Lung microvascular endothelial cell (primary cell): ENCODE measurements around the gene TGFA. TPM values are rescaled to one million over a fixed set of nuclear protein-coding genes. Genes with fewer than 3 reads are reported as not detected.

Experiments
- DNase-seq, 2 donors: peaks; one replicate each; pipeline versions ENCODE4 v3.0.0 to v3.0.0-alpha.2; 2010; ENCODE audit warnings: low read depth in 2 of 2
- total RNA-seq: library from RNA; depleted of rRNA; stranded (reverse); fragments of >200 nt; gene quantifications from 2 replicates; pipeline ENCODE4 v1.2.1, GENCODE V29; 2014

Gene TGFA
- total RNA-seq, 1 donor from 2014 or later = 16.3 TPM

DNA sequence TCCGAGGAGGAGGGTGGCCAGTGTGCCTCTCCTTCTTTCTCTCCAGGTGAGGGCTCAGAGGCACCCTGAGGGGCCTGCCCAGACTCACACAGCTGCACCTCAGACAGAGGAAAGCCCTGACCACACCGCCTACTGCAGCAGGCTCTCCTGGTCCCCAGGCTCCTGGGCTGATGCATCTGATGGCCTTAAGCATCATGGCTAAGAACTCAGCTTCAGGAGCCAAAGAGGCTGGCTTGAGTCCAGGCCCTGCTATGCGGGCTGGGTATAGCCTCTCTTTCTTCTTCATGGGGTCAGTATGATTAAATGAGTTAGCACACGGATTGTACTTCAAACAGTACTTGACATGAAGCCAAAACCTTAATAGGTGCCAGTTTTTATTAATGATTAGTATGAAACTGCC lies 89.6 kb downstream of the TGFA start:
- DNase-seq = no peak

DNA sequence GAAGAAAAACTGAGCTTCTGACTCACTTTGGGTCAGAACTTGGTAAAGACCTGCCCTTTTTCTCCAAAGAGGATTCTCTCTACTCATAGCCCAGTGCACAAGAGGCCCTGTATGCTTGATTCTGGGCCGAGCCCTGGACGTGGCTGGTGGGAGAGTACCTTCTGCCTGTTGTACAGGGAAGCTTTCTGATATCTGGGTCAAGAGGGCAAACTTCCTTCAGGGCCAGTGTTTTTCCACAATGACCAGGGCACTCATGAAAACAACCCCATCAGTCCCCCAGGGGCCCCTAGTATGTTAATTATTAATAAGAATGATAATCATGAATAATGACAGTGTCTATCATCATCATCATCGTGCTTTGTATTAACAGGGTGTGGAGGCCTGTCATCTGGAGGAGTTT lies 90.0 kb downstream of the TGFA start:
- DNase-seq = peak in 1 of 2 donors; percentile 12

DNA sequence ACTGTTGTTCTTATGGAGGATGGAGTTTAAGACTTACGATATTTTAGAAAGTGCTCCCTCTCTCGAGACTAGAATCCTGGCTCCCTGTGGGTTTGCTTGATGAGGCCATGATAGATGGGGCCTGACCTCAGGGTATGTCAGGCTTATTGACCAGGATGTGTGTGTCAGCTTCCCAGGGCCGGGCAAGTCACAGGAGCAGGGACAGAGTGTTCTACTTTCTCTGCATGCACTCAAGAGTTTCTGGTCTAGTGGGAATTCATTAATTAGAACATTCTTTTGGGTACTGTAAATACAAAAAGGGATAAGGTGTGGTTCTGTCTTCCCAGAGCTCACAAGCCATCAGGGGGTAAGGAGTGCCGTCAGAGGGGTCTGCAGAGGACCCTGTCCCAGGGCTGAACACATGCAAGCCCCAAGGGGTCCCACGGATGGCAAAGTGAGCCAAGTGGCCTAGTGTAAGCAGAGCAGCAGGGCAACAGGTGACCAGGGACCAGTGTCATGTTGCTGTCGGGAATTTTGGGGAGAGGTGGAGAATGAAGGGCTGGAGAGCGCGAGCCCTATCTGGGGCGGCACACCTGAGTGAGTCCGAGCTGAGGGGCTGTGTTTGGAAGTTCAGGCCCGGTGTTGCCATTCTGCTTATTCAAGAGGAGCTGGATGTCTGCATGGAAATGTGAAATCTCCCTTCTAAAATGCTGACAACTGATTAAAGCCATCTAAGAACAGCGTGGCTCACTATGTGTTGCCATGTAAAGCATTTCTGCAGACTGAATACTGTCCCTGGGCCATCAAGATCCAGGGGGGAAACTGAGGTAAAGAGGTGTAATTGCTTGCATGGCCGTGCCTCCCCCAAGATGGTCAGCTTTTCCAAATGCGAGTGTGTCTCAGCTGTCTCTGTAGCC lies 91.4 kb downstream of the TGFA start:
- no peak for DNase-seq

DNA sequence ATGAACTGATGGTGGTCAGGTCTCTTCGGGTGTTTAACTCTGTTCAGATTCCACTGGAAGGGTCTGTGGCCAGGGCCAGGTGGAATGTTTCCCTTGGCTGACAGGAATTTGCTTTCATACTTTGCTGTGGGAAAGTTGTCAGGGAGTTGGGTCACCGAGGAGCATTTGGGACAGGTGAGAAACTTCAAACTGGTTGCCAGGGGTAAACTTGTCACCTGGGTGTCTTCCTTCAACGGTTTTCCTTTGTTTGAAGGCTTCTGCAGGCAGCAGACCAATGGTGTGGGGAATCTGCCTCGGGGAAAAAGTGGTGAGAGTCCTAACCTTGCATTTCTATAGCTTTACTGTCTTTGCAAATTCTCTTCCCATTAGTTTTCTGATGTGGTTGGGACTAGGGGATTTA lies 92.2 kb downstream of the TGFA start:
- DNase-seq = no peak

DNA sequence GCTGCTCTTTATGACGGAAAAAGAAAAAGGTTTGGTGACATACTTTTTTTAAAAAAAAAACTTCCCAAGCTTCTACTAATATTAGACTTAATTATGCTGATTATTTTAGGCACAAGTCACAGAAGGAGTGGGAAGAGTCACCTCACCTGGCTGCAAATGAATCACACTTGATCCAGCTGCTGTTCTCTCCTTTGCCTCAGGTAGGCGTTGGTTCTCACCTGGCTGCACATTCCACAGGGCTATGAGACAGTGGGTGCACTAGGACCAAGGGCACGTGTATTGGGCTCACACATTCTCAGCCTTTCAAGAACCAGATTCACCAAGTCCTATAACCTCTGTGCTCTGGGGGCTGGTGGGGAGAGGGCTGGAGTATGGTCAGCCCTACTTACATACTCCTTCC lies 93.3 kb downstream of the TGFA start:
- no peak for DNase-seq

DNA sequence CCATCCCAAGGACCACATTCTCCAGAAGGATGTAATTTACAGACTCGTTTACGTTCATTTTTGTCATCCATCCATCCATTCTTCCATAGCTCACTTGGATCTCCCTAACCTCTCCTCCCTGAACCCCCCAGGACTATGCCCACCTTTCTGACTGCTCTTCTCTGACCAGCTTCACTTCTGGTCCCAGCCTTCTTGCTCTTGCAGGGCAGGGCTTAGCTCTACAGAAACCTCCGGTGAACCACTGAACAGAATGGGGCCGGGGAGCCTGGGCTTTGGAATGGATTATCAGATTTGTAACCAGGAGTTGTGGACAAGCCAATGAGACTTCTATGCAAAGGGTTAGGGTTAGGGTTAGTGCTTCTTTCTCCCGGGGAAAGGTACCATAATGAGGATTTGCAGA lies 95.0 kb downstream of the TGFA start:
- no peak for DNase-seq

DNA sequence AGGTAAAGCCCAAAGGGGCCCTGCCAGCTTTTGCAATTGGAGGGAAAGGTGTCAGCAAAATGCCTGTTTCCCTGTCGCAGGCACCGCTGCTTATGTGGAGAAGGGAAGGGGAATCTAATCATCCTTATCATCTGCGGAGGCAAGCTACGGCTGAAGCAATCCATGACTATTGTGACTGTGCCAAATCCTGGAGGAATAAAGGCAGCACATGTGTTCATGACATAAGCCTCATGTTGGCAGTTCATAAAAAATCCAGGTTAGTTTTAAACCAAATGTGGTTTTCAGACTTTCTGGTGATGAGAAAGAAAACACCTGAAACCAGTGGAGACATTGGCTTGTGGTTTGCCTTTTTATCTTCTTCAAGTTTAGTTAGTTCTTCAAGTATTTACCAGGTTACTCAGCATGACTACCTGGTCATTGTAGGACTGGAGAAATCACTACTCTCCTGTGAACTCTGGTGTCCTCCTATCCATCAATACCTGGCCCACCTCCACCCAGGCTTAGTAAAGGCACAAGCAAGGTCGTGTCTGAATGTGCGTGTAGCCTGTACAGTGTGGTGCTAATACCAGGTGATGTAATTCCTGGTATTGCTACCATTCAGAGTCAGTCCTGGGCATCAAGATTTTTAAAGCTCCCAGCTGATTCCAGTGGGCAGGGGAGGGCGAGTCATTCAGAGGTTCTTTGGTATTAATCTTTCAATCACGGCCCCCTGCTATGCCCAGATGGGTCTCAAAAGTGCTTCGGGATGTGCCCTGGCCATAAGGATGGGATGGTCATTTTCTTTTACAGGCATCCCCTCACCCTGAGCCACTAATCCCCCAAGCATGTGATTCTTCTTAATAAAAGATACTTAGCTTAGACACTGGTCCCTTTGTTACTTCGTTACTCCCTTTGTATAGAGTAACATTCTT lies 96.8 kb downstream of the TGFA start:
- no peak for DNase-seq

DNA sequence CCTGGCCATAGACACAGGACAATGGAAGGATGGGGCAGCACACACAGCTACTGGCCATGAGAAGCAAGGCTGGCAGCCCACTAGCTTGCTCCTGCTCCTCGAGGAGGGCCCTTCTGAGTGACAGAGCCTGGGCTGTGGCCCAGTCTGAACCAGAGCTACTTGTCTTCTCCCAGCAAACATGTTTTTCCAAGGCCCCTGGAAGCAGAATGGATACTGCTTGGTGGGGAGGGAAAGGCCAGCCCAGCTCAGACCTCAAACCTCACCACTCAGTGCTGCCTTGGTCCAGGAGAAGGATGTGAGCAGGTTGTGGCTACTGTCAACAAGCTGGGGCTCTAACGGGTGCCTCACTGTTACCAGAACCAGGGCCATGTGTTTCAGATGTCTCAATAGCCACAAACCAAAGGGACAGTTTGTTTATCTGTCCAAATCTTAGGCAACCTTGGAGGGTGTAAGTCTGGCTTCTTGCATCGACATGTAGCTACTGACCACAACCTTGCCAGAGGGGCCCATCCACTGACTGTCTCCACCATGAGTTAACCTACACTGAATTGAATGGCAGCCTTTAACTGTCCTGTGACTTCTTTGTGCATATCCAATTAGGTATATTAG lies 98.6 kb downstream of the TGFA start:
- DNase-seq = no peak

DNA sequence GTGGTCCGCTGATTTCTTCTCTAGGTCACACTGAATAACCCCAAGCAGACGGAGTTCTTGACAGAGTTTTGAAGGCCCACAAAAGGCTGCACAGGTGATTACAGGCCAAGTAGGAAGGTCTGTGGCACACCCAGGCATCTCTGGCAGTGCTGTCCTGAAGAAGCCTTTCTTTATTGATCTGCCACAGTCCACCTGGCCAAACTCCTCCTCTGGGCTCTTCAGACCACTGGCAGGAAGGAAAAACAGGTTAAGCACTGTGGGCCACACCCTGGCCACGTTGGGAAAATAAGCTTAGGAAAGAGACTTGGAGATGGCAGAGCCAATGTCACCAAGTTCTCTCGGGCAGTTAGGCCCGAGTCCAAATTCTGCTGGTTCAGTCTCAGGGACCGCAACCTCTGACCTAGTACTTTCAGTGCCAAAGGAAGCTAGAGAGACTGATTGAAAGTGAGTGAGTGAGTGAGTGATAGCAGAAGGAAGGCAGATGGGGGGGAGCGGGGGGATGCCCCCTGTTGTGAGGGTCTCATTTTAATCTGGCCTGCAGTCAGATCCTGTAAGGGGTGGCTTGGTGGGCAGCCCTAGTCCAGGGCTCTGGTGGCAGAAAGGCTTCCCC lies 102.9 kb downstream of the TGFA start:
- DNase-seq = no peak

DNA sequence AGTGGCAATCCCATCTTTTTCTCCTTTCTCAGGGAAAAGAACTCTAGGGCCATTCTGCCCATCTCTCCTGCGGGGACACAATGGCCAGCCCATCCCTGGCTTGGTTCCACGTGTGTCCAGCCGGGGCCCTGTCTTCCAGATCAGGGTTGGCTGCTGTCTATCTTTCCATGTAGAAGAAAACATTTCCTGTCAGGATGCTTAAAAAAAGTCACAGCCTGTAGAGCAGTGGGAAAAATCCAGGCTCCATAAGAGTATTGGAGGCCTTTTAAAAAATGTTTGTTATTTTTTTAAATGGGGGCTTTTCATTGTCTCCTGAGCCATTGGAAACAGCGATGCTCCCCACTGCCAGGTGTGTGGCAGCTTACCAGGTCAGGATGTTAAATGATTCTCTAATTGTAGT lies 105.6 kb downstream of the TGFA start:
- DNase-seq = peak in 1 of 2 donors; percentile 95

DNA sequence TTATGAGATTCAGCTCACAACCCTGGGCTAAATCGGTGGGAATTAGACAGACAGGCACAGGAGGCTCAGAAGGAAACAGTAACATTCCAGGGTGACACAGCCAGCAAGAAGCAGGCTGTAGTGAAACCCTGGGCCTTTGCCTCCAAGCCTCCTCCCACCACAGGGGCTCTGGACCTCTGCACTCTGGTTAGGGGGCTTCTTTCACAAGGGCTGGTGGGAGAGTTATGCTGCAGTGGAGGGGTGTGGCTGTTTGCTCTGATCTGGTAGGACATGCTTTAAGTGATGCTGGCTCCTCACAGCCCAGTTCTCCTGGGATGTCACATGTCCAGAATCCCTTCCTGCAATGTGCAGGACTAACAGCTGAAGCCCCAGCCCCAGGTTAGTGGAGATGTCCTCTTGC lies 109.9 kb downstream of the TGFA start:
- no peak for DNase-seq

DNA sequence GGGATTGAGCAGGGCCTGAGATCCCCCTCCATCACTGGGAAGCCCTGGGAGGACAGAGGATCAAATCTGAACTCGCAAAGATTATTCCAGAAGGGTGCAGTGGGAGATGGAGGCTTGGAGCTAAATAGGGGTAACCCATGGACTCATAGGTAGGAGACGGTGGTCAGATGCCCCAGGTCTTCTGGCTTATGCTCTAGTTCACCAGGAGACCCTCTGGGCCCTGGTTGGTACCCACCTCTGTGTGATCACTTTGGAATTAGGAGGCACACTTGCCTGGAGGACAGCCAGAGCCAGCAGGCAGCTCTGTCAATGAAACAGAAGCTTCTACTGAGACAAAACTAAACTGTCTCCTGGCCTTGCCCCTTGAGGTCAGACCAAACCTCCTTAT lies 110.6 kb downstream of the TGFA start:
- no peak for DNase-seq

DNA sequence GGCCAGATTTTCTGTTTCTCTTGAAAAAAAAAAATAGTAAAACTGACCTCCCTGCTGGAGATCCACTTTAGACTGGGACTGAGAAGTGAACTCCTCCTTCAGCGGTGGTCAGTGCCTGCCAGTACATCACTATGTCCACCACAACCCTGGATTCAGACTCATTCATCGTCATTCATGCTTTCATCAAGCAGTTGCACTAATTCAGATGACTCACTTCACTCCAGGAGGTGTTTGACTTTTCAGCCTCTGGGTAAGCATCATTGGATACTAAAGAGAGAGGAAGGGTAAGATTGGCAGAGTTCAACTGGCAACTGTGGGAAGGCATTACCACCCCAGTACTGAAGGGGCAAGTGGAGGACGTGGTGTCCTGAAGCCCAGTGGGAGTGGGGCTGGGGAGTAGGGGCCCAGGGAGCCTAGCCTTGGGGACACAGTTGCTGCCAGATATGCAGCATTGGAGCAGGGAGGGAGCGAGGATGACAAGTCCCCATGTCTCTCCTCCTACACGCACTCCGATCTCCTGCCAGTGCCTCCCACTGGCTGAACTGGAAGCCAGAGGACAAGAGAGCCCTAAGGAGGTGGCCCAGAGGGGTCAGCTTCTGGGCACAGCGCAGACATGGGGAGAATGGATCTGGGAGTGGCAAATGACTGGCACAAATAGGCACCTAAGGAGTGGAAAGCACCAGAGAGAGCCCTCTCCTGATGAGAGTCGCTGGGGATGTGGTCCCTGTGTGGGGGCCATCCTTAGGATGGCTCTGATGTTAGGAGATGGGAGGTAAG lies 111.1 kb downstream of the TGFA start:
- DNase-seq = no peak

DNA sequence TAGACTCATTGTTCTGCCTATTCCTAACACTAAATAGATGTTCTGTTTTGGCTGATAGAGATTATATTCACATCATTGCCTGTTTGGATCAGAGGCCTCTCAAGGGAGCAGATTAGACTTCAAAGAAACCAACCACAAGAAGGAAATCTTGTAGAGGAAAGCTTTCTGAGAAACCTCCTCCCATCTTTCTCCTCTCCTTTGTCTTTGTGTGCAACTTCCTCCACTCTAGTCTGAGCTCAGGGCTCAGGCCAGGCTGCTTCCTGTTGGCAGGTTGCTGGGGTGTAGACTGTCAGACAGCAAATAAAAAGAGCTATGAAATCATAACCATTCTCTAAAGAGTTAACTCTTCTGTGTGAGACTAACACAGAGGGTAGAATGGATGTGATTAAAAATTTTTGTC lies 113.0 kb downstream of the TGFA start:
- peak; percentile 15 to 16 for DNase-seq

DNA sequence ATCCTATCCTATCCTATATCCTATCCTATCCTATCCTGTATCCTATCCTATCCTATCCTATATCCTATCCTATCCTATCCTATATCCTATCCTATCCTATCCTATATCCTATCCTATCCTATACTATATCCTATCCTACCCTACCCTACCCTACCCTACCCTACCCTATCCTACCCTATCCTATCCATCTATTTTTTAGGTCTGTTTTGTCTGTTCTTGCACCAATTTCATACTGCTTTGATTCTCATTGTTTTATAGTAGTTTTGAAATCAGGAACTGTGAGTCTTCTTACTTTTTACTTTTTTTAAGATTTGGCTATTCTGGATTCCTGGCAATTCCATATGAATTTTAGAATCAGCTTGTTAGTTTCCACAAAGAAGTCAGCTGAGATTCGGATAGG lies 118.5 kb downstream of the TGFA start:
- DNase-seq = no peak

DNA sequence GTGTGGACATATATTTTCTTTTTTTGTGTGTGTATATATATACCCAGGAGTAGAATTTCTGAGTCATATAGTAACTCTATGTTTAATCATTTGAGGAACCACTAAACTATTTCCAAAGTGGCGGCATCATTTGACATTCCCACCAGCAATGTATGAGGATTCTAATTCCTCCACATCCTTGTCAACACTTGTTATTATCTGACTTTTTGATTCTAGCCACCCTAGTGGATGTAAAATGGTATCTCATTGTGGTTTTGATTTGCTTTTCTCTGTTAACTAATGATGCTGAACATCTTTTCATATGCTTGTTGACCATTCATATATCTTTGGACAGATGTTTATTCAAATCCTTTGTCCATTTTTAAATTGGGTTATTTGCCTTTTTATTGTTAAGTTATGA lies 120.3 kb downstream of the TGFA start:
- DNase-seq = no peak

DNA sequence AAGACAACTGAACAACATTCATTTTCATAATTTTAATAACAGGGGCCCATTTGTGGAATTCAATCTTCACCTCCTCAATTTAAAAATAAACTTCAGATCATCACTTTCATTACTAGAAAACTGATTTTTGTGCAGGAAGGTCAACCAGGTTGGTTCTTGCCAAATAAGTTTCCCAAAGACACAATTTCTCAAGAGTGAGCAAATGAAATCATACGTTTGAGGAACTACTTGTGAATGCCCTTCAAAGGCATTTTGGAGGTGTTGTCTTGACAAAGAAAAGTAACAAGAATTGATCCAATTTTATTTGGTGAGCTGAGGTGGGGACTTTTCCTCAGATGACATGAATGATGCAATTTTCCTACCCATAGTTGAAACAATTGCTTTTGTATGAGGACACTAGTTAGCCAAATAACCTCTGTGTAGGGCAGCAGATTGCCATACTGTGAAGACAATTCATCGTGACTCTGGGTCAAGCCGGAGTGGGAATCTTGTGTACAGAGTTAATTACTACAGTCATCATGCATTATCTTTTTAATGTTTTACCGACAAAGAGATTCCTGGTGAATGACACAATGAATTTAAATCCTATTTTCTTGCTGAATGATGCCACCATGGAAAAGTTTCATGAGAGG lies 121.8 kb downstream of the TGFA start:
- peak in 1 of 2 donors; percentile 17 for DNase-seq

DNA sequence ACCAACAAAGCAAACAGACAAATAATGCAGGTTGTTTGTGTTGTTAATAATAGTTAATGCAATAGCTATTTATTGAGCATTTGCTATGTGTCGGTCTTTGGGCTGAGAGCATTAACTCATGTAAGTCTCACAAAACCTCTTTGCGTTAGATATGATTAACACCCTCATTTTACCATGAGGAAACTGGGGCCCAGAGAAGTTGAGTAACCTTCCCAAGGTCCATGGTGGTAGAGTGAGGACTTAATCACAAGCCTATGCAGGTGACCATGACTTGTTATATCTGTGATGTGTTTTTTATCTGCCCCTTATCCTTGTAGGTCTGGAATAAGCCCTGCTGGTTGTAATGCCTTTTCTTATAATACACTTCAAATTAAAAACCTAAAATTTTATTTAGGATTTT lies 127.3 kb downstream of the TGFA start:
- DNase-seq = no peak

DNA sequence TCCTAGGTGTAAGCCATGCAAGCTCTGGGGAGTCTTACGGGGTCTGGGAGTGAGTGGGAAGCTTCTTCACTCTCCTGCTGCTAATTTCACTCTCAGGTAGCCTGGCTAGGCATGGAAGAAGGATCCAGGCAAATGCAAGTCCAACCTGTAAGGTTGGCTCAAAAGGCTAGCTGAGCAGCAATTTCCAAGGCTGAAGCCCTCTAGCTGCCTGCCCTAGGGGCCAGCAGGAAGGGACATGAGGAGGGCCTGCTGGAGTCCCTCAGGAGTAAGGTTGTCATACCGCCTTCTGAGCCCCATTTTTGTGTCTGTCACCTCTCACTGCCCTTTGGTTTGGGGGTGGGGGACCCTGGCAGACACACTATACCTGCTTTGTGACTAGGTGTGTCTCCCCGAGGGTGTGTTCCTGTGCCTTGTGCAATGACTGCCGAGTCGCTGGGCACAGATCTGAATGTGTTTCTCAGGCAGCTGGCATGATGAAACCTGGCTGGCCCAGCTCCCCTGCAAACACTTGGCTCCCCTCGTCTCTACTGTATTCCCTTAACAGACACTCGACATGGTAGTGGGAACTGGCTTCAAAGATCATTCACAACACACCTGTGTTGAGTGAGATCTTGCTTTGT lies 127.8 kb downstream of the TGFA start:
- no peak for DNase-seq

DNA sequence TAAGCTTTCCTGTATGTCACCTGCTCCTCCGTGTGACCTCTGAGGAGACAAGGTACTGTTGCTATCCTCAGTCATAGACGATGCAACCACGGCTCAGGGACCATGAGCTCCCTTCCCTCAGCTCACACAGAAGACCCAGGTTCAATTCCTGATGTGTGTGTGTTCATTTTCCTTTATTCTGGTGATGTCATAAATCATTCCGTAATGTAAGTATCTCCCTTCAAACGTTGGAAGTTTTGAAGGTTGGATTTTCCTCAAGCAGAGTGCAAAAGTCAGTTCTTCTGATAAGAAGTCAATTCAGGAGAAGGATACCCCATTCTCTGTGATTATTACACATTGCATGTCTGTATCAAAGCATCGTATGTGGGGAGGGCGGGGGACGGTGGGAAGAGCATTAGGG lies 132.9 kb downstream of the TGFA start:
- no peak for DNase-seq
